BLaER1 (cell line): ENCODE data around the gene COX4I1.

Experiments
- H3K27ac ChIP-seq: shearing (Covaris generic); formaldehyde crosslinking; 2 replicates; pipeline ENCODE4 v1.8.1; 2022
- H3K27me3 ChIP-seq: shearing (Covaris generic); formaldehyde crosslinking; 2 replicates; pipeline ENCODE4 v1.8.1; 2022
- H3K36me3 ChIP-seq: shearing (Covaris generic); formaldehyde crosslinking; 2 replicates; pipeline ENCODE4 v1.8.1; 2022
- H3K4me1 ChIP-seq: shearing (Covaris generic); formaldehyde crosslinking; 2 replicates; pipeline ENCODE4 v1.8.1; 2022
- H3K4me2 ChIP-seq: shearing (Covaris generic); formaldehyde crosslinking; 2 replicates; pipeline ENCODE4 v1.8.1; 2022
- H3K4me3 ChIP-seq: shearing (Covaris generic); formaldehyde crosslinking; 2 replicates; pipeline ENCODE4 v1.8.1; 2022
- H3K9ac ChIP-seq: shearing (Covaris generic); formaldehyde crosslinking; 2 replicates; pipeline ENCODE4 v1.8.1; 2022
- H3K9me3 ChIP-seq: shearing (Covaris generic); formaldehyde crosslinking; 2 replicates; pipeline ENCODE4 v1.8.1; 2022
- H4K20me1 ChIP-seq: shearing (Covaris generic); formaldehyde crosslinking; 2 replicates; pipeline ENCODE4 v1.8.1; 2022
- Cebpa-rat ChIP-seq: shearing (Covaris generic); IDR thresholded peaks from 2 replicates; pipeline ENCODE4 v1.8.1; 2022

Gene COX4I1

GRCh38 chr16:85820604-85821372, 21.3 kb downstream of the COX4I1 start:
- peak overlapping the region; percentile 26; the same call in 1 of the 2 replicates for H3K4me2 ChIP-seq
- peaks cover 27% of the 10 kb centered on the region for H3K4me1 ChIP-seq
- no peak overlapping the region for H3K4me3 ChIP-seq
- H3K27me3 ChIP-seq: no peaks in the 10 kb centered on the region
- no peak for TF ChIP-seq Cebpa-rat
- H3K9me3 ChIP-seq: no peaks in the 10 kb centered on the region
- H3K36me3 ChIP-seq: no peaks in the 10 kb centered on the region
- no peaks in the 10 kb centered on the region for H4K20me1 ChIP-seq
- no peak overlapping the region for H3K27ac ChIP-seq
- no peak overlapping the region for H3K9ac ChIP-seq

- H3K4me1 ChIP-seq: peaks cover 35% of the 10 kb centered on the region
- H3K4me2 ChIP-seq: peak overlapping the region; percentile 70
- H3K9me3 ChIP-seq: no peaks in the 10 kb centered on the region
- H3K27me3 ChIP-seq: no peaks in the 10 kb centered on the region
- no peak overlapping the region for H3K9ac ChIP-seq
- no peaks in the 10 kb centered on the region for H4K20me1 ChIP-seq
- no peak overlapping the region for H3K4me3 ChIP-seq
- no peak for TF ChIP-seq Cebpa-rat
- peak overlapping the region; percentile 50; the same call in 1 of the 2 replicates for H3K27ac ChIP-seq
- no peaks in the 10 kb centered on the region for H3K36me3 ChIP-seq
These were observed 22.1 kb downstream of the COX4I1 start for GRCh38 chr16:85821390-85822135.

GRCh38 chr16:85822145-85822544, 22.6 kb downstream of the COX4I1 start:
- Histone ChIP-seq H3K9me3 (no peaks in the 10 kb centered on the region), H3K36me3 (no peaks in the 10 kb centered on the region), H4K20me1 (no peaks in the 10 kb centered on the region), H3K27me3 (no peaks in the 10 kb centered on the region), H3K27ac (peak overlapping the region; percentile 50; the same call in 1 of the 2 replicates), H3K4me3 (no peak overlapping the region), H3K4me2 (peak overlapping the region; percentile 70), H3K4me1 (peaks cover 40% of the 10 kb centered on the region), H3K9ac (peak overlapping the region; percentile 30; the same call in 1 of the 2 replicates)
- TF ChIP-seq Cebpa-rat: no peak

GRCh38 chr16:85823328-85823920, 23.9 kb downstream of the COX4I1 start:
- no peak for TF ChIP-seq Cebpa-rat
- Histone ChIP-seq H3K9me3 (no peaks in the 10 kb centered on the region), H3K4me1 (peaks cover 53% of the 10 kb centered on the region), H3K27me3 (no peaks in the 10 kb centered on the region), H3K4me3 (no peak overlapping the region), H3K27ac (no peak overlapping the region), H3K9ac (no peak overlapping the region), H3K4me2 (no peak overlapping the region), H4K20me1 (no peaks in the 10 kb centered on the region), H3K36me3 (no peaks in the 10 kb centered on the region)

- no peak for TF ChIP-seq Cebpa-rat
These were observed 25.0 kb downstream of the COX4I1 start for GRCh38 chr16:85824161-85825135.

GRCh38 chr16:85825326-85825725, 25.8 kb downstream of the COX4I1 start:
- no peak overlapping the region for H3K4me3 ChIP-seq
- H3K4me1 ChIP-seq: peaks cover 72% of the 10 kb centered on the region
- no peaks in the 10 kb centered on the region for H3K27me3 ChIP-seq
- H4K20me1 ChIP-seq: no peaks in the 10 kb centered on the region
- H3K27ac ChIP-seq: no peak overlapping the region
- TF ChIP-seq Cebpa-rat: no peak
- H3K9me3 ChIP-seq: no peaks in the 10 kb centered on the region
- no peak overlapping the region for H3K9ac ChIP-seq
- no peaks in the 10 kb centered on the region for H3K36me3 ChIP-seq
- 0 out of 2 replicates have a peak overlapping the region, but pooled peaks have one; percentile 50 for H3K4me2 ChIP-seq

More at GRCh38 chr16:85824161-85825135, 25.0 kb downstream of the COX4I1 start:
- no peak overlapping the region for H3K27ac ChIP-seq
- no peaks in the 10 kb centered on the region for H3K27me3 ChIP-seq
- no peak overlapping the region for H3K9ac ChIP-seq
- H3K4me2 ChIP-seq: no peak overlapping the region
- H3K36me3 ChIP-seq: no peaks in the 10 kb centered on the region
- H3K4me1 ChIP-seq: peaks cover 63% of the 10 kb centered on the region
- H4K20me1 ChIP-seq: no peaks in the 10 kb centered on the region
- H3K9me3 ChIP-seq: no peaks in the 10 kb centered on the region
- H3K4me3 ChIP-seq: no peak overlapping the region

- H3K4me1 ChIP-seq: peaks cover 83% of the 10 kb centered on the region
- H3K27me3 ChIP-seq: no peaks in the 10 kb centered on the region
- H3K4me2 ChIP-seq: peak overlapping the region; percentile 50
- no peaks in the 10 kb centered on the region for H3K36me3 ChIP-seq
- no peaks in the 10 kb centered on the region for H4K20me1 ChIP-seq
- no peak overlapping the region for H3K27ac ChIP-seq
- no peak overlapping the region for H3K9ac ChIP-seq
- no peaks in the 10 kb centered on the region for H3K9me3 ChIP-seq
- no peak overlapping the region for H3K4me3 ChIP-seq
- TF ChIP-seq Cebpa-rat: no peak
These were observed 27.3 kb downstream of the COX4I1 start for GRCh38 chr16:85826686-85827247.

- no peak for TF ChIP-seq Cebpa-rat
- Histone ChIP-seq H4K20me1 (no peaks in the 10 kb centered on the region), H3K27me3 (no peaks in the 10 kb centered on the region), H3K9ac (no peak overlapping the region), H3K4me2 (peak overlapping the region; percentile 84), H3K36me3 (no peaks in the 10 kb centered on the region), H3K9me3 (no peaks in the 10 kb centered on the region), H3K27ac (no peak overlapping the region), H3K4me1 (peaks cover 88% of the 10 kb centered on the region), H3K4me3 (no peak overlapping the region)
These were observed 28.7 kb downstream of the COX4I1 start for GRCh38 chr16:85828166-85828565.
